MM.1S (cell line): ENCODE results near the gene SSR2.

Experiments
- CTCF ChIP-seq: fragments of 300-600 bp; sonication (generic); IDR thresholded peaks from 2 replicates; pipeline ENCODE4 v1.5.1; 2016; ENCODE audit warnings: antibody characterized with exemption, low read length, mixed read lengths
- EZH2 ChIP-seq: fragments of 300-600 bp; sonication (generic); optimal IDR thresholded peaks from 2 replicates; pipeline ENCODE3; 2017; ENCODE audit warnings: low read depth, mild to moderate bottlenecking, antibody characterized with exemption, low read length, mixed read lengths
- EZH2phosphoT487 ChIP-seq: fragments of 300-600 bp; sonication (generic); IDR thresholded peaks from 2 replicates; pipeline ENCODE4 v1.6.1; 2018; ENCODE audit warnings: antibody characterized with exemption, low read length

- no peak for TF ChIP-seq CTCF
- TF ChIP-seq EZH2 = no peak
- TF ChIP-seq EZH2phosphoT487 = no peak
Measured at GRCh38 chr1:155966750-155967149, 54.0 kb downstream of the SSR2 start.
